Measurements from ENCODE around the gene SLC16A2.
"Not testable (repeated sequence)": the region's sequence is repeated elsewhere in the genome, so short reads cannot be mapped to it uniquely, and the experiment has no call there.

SLC16A2 gene

DNA sequence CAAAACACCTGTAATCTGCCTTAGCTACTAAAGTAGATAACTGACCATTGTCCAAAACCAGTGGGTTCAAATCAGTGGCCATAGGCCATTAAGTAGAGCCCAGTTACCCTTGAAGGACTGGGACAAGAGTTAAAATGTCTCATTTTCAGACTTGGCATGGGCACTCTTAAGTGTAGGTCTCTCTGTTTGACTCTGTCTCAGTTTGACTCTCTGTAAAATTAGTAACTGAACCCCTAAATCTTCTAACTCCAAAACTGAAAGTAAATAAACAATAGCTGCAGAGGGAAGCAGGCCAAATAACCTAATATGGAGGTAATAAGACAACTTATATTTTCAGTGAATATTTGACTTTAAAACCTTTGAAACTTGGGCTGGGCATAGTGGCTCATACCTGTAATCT lies 89.1 kb downstream of the SLC16A2 start:
- DNase-seq = no peak

DNA sequence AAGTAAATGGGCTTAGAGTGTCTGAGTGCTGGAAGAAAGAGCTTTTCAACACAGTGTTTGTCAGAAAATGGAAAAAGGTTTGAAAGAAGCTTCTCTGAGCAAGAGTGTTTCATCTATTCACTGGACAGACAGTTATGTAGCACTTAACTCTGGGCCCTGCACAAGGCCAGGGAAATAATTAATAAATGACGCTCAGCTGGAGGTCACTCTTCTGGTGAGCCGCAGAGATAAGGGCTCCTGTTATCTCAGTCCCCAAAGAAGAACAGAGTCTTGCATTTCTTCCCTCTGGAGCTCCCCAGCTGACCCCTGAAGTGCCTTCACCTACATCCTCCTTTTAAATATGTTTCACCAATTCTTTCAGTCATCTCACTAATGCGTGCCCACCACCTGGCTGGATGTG lies 90.4 kb downstream of the SLC16A2 start:
- DNase-seq = no peak

DNA sequence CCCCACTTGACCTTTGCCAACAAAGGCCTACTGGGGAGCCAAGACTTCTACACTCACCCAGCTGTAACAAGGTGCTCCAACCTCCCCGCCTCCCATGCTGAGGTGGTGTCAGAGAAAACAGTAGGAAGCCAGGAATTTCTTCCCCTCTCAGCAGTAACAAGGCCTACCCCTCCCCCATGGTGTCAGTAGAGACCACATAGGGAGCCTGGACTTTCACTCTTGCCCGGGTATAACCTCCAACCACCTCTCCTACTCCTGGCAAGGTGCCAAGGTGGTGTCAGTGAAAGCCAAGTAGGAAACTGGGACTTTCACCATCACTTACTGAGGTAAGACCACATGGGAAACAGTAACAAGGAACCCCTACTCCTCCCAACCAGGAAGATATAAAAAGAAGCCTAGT lies 93.1 kb downstream of the SLC16A2 start:
- no peak for DNase-seq

DNA sequence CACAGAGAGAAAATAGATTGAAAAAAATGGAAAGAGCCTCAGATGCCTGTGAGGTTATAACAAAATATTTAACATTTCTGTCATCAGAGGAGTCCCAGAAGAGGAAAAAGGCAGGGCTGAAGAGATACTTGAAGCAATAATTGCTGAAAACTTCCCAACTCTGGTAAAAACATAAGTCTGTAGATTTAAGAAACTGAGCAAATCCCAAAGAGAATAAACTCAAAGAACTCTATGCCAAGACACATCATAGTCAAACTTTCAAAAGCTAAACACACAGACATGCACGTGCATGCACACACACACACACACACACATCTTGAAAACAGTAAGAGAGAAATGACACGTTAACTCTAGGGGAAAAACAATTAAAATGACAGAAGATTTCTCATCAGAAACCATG lies 94.1 kb downstream of the SLC16A2 start:
- DNase-seq = no peak

DNA sequence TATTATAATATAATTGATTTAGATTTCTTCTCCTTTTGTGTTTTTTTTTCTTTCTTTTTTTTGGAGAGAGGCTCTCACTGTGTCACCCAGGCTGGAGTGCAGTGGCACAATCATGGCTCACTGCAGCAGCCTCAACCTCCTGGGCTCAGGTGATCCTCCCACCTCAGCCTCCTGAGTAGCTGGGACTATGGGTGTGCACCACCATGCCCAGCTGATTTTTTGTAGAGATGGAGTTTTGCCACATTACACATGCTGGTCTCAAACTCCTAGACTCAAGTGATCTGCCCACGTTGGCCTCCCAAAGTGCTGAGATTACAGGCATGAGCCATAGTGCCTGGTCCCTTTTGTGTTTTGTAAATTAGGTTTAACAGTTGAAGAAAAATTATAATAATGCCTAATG lies 94.7 kb downstream of the SLC16A2 start:
- DNase-seq = not testable (repeated sequence)

DNA sequence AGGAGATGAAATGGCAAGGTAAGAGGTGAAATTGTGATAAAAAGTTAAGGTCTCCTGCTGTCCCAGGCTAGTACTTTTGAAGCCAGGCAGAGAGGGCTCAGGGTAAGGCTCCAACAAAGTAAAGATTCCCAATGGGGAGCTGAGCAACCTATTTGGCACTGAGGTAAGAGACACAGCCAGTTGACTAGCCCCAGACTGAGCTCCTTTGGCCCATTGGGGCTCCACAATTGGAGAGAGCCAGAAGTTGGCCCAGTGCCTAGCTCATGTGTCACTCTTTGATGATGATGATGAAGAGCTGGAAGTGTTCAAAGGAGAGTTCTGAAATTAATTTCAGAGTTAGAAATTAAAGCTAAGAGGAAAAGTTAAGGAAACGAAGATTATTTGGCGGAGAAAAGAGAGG lies 98.6 kb downstream of the SLC16A2 start:
- no peak for DNase-seq

DNA sequence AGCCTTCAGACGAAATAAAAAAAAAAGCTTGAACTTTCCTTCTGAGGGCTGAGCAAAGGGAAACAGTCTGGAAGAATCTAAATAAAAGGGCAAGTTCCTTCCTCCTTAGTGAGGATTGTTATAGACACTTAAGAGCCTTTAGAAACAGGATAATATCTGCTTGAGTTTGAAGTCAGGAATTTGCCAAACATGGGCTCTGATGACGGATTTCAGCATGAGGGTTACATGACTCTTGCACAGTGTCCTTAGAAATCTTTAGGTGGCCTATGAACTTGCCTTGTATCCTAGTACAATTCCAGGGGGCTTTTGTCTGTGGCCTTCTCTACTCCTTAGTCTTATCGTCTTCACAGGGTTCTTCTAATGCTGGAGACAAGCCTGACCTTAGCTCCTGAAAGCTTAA lies 99.0 kb downstream of the SLC16A2 start:
- no peak for DNase-seq

DNA sequence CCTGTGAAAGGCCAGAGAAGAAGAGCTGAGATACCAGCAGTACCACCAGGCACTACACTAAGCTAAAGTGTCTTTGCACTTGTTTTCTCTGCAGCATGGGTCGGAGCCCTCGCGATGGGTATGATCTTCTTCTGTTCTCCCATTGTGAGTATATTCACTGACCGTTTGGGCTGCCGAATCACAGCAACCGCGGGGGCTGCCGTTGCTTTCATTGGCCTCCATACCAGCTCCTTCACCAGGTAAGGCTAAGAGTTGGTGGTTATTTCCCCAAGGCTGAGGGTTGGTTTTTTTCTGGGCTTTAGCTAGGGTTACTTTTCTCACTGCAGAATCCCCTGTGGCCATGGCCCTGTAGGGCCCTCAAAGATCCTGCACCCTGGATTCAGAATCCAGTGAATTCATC lies 99.6 kb downstream of the SLC16A2 start:
- no peak for DNase-seq

DNA sequence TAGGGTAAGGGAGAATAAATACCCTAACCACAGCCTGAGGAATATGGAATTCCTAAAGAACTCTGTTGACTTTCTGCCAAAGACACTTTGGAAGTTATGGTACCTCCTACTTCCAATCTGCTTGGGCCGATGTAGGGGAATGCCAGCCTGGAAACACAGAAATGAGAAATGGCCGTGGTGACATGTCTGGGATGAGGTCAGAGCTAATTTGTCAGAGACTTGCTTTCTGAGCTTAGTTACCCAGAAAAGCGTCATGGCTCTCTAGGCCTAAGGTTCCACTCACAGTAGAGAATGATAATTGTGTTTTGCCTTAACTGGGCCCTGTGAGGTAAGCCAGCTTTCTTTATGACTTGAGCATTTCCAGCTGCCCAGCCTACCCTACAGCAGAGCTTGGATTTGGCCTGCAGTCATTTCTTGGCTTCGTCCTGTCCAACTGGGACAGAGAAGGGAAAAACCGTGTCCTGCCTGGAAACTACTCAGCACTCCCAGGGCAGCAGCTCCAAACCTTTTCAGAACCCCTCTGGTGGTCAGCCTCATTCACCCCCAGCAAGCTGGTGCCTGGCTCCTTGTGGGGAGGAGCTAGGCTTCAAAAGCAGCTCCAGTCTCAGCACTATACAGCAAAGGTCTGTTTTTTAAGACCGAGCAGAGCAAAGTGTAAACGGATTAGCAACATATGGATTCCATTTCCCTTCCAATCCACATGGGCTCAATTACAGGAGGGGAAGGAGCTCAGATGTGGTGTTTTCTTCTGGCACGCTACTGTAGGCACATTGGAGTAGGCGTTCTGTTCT lies 100.9 kb downstream of the SLC16A2 start:
- DNase-seq = no peak

DNA sequence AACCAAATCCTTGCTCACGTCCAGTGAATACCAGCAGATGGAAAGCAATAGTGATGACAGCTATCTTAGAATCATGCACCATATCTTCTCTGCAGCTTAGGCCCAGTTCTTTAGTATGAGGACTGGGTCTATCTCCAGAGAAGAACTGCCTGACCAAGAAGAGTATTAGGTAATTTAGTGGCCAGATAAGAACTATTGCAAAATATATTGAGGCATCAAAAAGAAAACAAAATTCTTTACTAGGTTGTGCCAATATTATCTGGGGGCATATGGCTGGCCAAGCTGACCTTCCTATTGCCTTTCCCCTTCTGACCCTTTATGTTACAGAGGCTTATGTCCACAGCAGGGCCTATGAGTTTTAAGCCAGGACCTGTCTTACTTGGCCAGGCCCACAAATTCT lies 101.9 kb downstream of the SLC16A2 start:
- DNase-seq = no peak

DNA sequence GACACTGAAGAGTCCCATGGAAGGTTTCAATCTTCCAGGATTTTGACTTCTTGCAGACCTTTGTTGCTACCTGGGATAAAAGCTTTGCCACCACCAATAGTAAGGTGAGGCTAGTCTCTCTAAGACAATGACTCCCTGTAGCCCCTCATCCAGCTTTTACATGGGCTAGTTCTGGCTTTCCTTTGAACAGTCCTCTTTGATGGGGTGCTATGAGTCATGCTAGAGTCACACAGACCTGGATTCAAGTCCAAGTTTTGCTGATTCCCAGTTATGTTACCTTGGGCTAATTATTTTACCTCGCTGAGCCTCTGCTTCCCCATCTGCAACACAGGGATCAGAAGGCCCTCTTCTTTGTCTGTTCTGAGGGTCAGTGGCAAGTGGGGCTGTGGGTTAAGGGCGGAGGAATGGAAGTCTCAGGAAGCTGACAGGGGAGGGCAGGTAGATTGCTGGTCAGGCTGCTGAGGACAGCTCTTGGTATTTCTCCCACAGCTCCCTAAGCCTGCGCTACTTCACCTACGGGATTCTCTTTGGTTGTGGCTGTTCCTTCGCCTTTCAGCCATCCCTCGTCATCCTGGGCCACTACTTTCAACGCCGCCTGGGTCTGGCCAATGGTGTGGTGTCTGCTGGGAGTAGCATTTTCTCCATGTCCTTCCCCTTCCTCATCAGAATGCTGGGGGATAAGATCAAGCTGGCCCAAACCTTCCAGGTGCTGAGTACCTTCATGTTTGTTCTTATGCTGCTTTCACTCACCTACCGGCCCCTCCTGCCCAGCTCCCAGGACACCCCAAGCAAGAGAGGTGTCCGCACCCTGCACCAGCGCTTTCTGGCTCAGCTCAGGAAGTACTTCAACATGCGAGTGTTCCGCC lies 102.8 kb downstream of the SLC16A2 start:
- no peak for DNase-seq

DNA sequence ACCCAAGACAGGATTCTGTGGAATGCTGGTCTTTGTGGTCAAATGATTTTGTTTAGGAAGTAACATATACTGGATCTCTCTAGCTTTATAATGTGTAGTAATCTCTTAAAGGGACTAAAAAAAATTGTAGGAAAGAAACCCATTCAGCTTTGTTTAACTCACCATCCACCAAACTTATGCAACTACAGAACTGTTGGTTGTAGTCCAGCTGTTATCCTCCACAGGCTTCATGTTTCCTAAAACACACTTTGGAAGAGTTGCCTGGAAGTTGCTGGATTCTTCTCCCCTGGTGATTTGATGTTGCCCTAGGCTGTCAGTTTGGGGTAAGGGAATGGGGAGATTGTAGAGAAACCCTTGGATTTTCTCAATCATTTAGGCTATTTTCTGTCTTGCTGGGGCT lies 103.8 kb downstream of the SLC16A2 start:
- DNase-seq = no peak

DNA sequence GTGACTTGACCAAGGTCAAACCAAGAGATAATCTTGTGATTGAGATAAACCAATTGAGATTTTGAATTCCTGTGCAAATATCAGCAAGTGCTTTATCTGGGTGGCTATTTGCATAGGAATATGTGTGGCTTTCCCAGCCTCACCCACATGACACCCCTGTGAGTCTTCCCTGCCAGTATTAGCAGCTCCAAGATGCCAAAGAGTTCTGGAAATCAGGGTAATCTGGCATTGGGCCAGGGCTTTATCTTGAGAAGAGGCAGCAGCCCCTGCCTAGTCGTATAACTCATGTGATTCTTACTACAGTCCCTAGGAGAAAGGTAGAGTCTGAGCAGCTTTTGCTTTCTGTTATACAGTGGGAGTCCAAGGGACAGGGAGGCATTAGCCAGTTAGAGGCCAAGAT lies 105.5 kb downstream of the SLC16A2 start:
- no peak for DNase-seq

DNA sequence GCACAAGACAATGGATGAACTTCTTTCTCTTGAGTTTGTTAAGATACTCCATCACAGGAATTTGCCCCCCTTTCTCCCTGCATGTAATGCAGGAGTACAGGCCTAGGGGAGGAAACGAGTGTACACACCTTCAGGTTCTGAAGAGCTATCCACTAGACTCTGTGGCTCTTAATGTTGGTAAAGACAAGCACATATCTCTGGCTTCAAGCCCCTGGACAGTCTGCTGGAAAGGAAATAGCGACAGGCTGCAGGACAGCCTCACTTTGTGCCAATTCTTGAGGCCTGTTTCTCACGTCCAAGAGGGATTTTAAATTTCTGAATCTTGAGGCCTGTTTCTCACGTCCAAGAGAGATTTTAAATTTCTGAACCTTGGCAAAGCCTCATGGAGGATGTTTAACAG lies 106.1 kb downstream of the SLC16A2 start:
- DNase-seq = no peak

DNA sequence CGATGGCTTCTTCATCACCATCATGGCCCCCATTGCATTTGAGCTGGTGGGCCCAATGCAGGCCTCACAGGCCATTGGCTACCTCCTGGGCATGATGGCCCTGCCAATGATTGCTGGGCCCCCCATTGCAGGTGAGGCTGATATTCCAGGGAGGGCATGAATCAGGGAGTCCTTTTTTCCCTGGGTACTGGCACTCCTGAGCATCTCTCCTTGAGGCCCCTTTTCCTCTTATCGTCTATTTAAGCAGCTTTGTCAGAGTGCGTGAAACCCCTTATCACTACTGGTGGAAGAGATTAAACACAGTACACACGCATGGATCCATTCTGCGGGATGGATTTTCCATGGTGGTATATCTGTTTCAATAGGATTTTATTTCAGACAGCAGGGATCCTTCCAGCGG lies 108.0 kb downstream of the SLC16A2 start:
- no peak for DNase-seq

DNA sequence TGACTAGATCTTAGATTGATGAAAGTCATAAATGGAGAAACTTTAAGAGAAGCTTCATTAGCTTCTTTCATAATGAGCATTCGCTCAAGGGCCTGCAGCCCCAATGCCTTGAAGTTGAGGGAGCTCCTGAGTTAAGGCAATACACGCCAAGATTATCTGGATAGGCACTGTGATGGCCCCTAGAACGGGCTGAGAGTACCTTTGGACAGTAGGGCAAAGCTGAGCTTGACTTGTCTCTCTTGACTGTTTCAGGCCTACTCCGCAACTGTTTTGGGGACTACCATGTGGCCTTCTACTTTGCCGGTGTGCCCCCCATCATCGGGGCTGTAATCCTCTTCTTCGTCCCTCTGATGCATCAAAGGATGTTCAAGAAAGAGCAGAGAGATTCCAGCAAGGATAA lies 109.8 kb downstream of the SLC16A2 start:
- DNase-seq = no peak

DNA sequence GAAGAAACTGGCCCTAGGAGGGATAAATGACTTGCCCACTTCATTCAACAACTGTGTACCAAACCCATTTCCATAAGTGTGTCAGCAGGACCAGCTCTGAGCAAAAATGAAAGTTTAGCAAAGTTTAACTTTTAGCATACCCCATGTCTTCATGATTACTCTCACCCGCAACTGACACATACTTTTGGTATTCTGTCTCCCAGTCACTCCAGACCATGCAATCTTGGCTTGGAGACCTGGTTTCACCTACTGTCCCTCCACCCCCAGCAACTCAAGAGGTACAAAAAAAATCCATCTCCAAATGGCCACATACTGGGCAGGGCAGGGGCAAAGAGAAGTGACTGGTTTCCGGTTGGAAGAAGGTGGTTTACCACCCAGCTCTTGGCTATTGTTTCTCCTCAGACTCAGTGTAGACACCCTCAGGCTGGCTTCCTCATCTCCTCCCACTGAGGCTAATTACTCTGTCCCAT lies 113.3 kb downstream of the SLC16A2 start:
- DNase-seq = no peak

DNA sequence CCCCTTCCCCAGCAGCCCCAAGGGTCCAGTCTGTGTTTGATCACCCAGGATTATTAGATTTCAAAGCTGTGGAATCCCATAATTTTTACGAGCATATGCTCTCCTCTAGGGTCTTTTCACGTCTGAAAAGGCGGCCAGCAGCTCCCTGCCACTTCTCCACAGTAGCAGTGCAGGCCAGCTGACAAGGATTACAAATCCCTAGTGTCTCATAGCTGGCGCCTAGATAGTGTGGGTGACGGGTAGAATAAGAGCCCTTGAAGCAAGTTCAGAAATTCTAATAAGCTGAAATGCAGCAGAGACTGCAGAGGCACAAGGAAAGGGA lies 113.8 kb downstream of the SLC16A2 start:
- no peak for DNase-seq

DNA sequence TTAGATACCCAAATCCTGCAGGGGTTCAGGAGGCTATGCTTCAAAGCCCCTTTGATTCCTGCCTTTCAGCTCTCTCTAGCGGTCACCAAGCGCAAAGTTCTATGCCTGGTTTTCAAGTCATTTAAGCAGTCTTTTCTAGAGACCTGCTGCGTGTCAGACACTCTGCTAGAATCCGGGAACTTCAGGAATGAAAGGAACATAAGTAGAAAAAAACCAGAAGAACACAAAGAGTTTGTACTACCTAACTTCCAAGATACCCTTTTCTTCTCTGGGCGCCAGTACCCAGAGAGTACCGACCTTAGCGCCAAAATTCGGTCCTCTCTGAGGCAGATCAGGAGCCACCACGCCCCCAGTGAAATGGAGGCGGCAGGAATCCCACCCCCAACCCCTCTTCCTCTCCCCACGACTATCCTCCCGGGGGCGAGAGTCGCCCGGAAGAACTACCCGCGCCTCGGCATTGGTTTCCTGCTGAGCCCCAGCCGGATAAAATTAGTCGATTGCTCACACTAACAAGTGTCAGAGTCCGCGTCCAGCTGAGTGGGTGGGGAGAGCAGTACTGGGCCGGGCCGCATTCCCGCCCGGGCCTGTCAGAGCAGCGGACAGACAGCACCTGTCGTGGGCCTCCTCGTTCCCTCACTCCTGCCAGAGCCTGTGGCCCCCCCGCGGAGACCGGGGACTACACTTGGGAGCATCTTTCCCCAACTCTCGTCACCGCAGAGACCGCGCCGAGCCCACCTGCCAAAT lies 114.3 kb downstream of the SLC16A2 start:
- DNase-seq = peak; percentile 13 to 18

DNA sequence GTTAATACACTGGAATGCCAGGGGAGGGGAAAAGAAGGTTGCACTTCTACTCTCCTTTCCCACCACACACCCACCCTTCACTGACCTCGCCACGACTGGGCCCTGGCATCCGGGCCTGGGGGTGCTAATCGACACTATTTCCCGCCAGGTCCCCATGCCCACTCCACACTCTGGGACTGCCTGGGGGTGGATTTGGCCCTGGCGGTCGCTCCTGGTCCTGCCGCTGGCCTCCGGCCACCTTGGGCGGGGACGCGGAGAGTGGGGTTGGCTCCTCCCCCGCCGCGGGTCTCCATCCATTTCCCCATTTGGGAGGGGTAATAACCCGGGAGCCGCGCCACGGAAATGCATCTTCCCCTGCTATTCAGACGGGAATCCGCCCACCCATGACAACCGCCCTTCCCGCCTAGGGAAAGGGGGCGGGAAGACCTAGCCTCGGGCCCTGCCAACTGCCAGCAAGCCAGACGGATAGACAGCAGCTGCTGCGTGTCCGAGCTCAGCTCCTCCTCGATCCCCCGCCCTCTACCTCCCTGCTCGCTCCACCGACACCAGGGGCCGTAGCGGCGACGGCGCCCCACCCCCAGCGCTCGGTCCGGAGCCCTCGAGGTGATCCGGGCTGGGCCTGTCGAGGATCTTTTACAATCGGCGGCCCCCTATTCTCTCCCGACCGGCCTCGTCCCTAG lies 115.0 kb downstream of the SLC16A2 start:
- peak; percentile 17 to 63 for DNase-seq

DNA sequence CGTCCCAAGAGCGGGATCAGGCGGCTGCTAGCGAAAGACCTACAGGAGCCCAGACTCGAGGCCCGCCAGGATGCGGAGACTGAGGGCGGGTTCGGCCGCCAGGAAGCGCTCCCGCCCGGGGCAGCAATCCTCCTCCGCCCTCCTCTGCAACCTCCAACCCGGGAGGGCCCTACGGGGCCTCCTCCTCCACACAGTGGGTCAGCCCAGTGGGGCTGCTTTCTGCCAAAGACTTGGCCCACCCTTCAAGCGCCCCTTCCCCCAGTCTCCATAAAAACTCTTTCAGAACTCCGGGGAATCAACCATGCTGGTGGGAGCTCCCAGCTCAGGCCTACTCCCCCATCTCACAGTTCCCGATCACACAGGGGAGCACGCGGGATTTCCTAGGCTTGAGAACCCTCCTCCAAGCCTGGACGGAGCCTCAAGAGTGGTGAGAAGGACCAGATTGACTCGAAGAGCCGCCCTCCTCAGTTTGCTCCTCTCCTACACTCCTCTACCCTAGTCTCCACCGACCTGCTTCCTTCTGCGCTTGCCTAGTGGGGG lies 115.6 kb downstream of the SLC16A2 start:
- DNase-seq = no peak

DNA sequence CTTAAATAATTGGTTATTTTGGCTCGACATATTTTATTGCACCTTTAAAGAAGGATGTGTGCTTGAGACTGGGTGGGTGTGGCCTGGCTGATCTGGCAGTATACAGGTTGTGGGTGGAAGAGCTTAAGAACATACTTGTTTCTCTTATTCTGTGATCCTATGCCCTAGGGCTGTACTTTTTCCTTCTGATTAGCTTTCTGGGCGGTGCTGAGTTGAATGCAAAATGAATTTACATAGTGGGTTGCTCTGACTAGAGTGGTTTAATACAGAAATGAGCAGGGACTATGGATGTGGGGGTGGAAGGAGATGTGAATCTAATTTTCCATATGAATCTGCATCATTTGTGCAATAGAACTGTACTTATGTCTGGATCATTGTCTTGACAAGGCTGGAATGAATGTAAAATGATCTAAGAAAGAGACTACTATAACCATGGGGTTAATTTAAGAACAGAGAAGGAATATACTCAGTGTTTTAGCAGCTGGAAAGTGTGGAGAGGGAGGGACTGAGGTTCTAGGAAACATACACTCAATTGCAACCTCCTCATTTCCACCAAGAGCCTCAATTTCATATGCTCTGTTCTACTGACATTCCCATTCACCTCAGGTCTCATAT lies 119.4 kb downstream of the SLC16A2 start:
- no peak for DNase-seq
